ENCODE measurements around the gene FOXD2.
A peak's percentile ranks its signal among the peaks of the same experiment; 100 is the strongest.

FOXD2 gene

GRCh38 chr1:47417170-47418044, 20.4 kb upstream of the FOXD2 start:
- no peak for DNase-seq

GRCh38 chr1:47418122-47418521, 19.7 kb upstream of the FOXD2 start:
- DNase-seq = no peak

- no peak for DNase-seq
Measured at GRCh38 chr1:47418681-47419325, 19.0 kb upstream of the FOXD2 start.

GRCh38 chr1:47420547-47420946, 17.3 kb upstream of the FOXD2 start:
- DNase-seq = no peak

GRCh38 chr1:47423872-47424271, 14.0 kb upstream of the FOXD2 start:
- no peak for DNase-seq

- DNase-seq = no peak
Measured at GRCh38 chr1:47424336-47424982, 13.4 kb upstream of the FOXD2 start.

- DNase-seq = no peak
Measured at GRCh38 chr1:47431534-47431933, 6.3 kb upstream of the FOXD2 start.

- peak; percentile 62 for DNase-seq
Measured at GRCh38 chr1:47432071-47433036, 5.5 kb upstream of the FOXD2 start.

GRCh38 chr1:47433037-47433421, 4.8 kb upstream of the FOXD2 start:
- DNase-seq = no peak

GRCh38 chr1:47433477-47434050, 4.3 kb upstream of the FOXD2 start:
- no peak for DNase-seq

- no peak for DNase-seq
Measured at GRCh38 chr1:47434051-47434842, 3.6 kb upstream of the FOXD2 start.

- no peak for DNase-seq
Measured at GRCh38 chr1:47435506-47436303, 2.1 kb upstream of the FOXD2 start.

GRCh38 chr1:47436304-47436978, 1.4 kb upstream of the FOXD2 start:
- DNase-seq = peak; percentile 77

GRCh38 chr1:47436979-47437446, 831 bp upstream of the FOXD2 start:
- DNase-seq = no peak

GRCh38 chr1:47438165-47439016, 547 bp downstream of the FOXD2 start:
- DNase-seq = peak; percentile 43

- peak; percentile 19 for DNase-seq
Measured at GRCh38 chr1:47439017-47439818, 1.4 kb downstream of the FOXD2 start.

GRCh38 chr1:47439819-47440598, 2.2 kb downstream of the FOXD2 start:
- no peak for DNase-seq

All from CD4-positive, alpha-beta T cell treated with Interleukin-10 for 1 hour (primary cell).